HG03520 (cell line): ENCODE data around the gene GABRG3.

Source experiments
- ATAC-seq: cut with Tn5 transposase; IDR thresholded peaks from one replicate; pipeline ENCODE4 v1.9.1; 2021; ENCODE audit warnings: mild to moderate bottlenecking, moderate library complexity; ENCODE audit not compliant: unreplicated experiment

Gene GABRG3

GRCh38 chr15:27541581-27541980, 570.6 kb downstream of the GABRG3 start:
- ATAC-seq = no peak

GRCh38 chr15:27545494-27546255, 574.7 kb downstream of the GABRG3 start:
- no peak for ATAC-seq

GRCh38 chr15:27549746-27550145, 578.8 kb downstream of the GABRG3 start:
- ATAC-seq = no peak

GRCh38 chr15:27550635-27551034, 579.7 kb downstream of the GABRG3 start:
- no peak for ATAC-seq

GRCh38 chr15:27561816-27562215, 590.8 kb downstream of the GABRG3 start:
- no peak for ATAC-seq

GRCh38 chr15:27563765-27564370, 592.9 kb downstream of the GABRG3 start:
- ATAC-seq = no peak

GRCh38 chr15:27564656-27565055, 593.7 kb downstream of the GABRG3 start:
- no peak for ATAC-seq

- ATAC-seq = no peak
Measured at GRCh38 chr15:27570746-27571145, 599.8 kb downstream of the GABRG3 start.

- ATAC-seq = no peak
Measured at GRCh38 chr15:27573805-27574485, 603.0 kb downstream of the GABRG3 start.

- no peak for ATAC-seq
Measured at GRCh38 chr15:27574541-27575054, 603.6 kb downstream of the GABRG3 start.

GRCh38 chr15:27575521-27575920, 604.5 kb downstream of the GABRG3 start:
- ATAC-seq = no peak

GRCh38 chr15:27576576-27576975, 605.6 kb downstream of the GABRG3 start:
- ATAC-seq = no peak

GRCh38 chr15:27579738-27580137, 608.8 kb downstream of the GABRG3 start:
- no peak for ATAC-seq

GRCh38 chr15:27582726-27583410, 611.9 kb downstream of the GABRG3 start:
- ATAC-seq = no peak

- ATAC-seq = no peak
Measured at GRCh38 chr15:27583651-27584050, 612.7 kb downstream of the GABRG3 start.

GRCh38 chr15:27585041-27585640, 614.2 kb downstream of the GABRG3 start:
- no peak for ATAC-seq

GRCh38 chr15:27587810-27588209, 616.8 kb downstream of the GABRG3 start:
- ATAC-seq = no peak

GRCh38 chr15:27589260-27589659, 618.3 kb downstream of the GABRG3 start:
- ATAC-seq = no peak

GRCh38 chr15:27589782-27590181, 618.8 kb downstream of the GABRG3 start:
- ATAC-seq = no peak
